Tongue (tissue), 2 donors: ENCODE data around the gene WDR59. TPM values are rescaled to one million over a fixed set of nuclear protein-coding genes. Genes with fewer than 3 reads are reported as not detected.

Experiments
- DNase-seq: peaks from one replicate; pipeline ENCODE4 v3.0.0-alpha.2; 2015
- total RNA-seq: library from RNA; depleted of rRNA; stranded (reverse); fragments of >200 nt; gene quantifications from one replicate; pipeline ENCODE4 v1.2.3, GENCODE V29; 2014

The WDR59 gene
- total RNA-seq, 1 donor from 2014 or later: 36.6 TPM

GRCh38 chr16:74903120-74903519, 81.8 kb downstream of the WDR59 start:
- DNase-seq: no peak

DNA sequence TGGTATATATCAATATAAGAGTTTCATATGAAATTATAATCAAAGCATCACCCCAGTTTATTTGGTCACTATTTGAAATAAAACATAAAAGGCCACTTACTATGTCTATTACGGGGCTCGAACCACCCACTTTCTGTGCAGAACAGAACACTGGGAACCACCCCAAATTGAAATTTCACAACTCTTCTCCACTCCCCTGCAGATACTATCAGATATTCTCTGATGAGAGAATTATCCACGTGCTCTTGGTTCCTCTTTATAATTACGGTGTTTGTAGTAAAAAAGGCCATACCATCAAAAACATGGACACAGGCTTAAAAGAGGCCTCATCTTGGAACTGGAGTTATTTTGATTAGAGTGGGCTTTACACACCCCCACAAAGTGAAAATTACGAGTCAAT, 82.8 kb downstream of the WDR59 start:
- no peak for DNase-seq

GRCh38 chr16:74901606-74902005, 83.3 kb downstream of the WDR59 start:
- no peak for DNase-seq

DNA sequence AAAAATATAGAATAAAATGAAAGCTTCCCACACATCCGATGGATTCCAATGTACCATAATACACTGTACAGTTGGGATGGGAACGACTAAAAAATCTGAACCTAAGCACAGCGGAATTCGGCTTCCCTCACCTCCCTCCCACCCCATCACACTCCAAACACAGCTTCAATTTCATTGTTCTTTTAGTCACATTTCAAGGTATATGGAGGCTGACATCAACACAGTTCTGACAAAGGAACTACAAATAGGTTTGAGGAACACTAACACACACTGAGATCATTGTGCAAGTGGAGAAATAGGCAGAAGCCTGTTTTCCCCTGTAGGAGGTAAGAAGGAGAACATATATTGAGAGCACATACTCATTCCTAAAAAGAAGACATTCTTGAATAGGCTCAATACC, 85.1 kb downstream of the WDR59 start:
- no peak for DNase-seq

DNA sequence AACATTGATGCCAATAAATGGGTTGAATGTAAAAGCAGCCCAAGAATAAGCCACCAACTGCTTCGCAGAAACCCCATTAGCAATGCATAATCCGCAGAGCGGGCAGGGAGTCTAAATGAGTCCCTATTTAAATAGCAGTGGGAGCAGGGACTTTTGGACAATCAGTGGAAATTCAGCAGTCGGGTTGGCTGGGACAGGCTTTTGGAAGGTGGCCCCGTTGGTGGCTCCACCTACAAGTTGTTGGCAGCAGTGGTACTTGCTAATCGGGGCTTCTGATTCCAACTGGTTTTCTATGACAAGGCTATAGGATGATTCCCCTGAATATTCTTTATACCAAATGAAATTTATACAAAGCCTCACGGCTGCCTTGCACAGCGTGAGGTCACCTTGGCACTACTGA, 86.3 kb downstream of the WDR59 start:
- no peak for DNase-seq

- no peak for DNase-seq
Measured at GRCh38 chr16:74896389-74897370, 88.2 kb downstream of the WDR59 start.

DNA sequence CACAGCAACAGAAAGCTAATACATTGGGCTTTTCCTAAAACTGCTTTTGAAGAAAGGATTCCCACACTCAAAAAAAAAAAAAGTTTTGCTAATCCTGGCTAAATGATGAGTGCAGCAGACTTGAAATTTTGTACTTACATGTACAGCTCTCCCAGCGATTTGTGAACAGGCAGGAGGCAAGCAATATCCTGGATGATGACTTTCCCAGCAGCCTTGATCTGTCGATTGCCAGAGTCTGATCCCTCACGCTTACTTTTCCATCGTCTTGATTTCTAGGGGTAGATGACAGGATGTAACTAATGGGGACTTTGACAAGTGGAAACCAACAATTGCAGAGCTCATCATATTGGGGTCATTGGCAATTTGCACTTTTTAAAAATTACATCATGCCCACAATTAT, 91.4 kb downstream of the WDR59 start:
- DNase-seq: no peak

DNA sequence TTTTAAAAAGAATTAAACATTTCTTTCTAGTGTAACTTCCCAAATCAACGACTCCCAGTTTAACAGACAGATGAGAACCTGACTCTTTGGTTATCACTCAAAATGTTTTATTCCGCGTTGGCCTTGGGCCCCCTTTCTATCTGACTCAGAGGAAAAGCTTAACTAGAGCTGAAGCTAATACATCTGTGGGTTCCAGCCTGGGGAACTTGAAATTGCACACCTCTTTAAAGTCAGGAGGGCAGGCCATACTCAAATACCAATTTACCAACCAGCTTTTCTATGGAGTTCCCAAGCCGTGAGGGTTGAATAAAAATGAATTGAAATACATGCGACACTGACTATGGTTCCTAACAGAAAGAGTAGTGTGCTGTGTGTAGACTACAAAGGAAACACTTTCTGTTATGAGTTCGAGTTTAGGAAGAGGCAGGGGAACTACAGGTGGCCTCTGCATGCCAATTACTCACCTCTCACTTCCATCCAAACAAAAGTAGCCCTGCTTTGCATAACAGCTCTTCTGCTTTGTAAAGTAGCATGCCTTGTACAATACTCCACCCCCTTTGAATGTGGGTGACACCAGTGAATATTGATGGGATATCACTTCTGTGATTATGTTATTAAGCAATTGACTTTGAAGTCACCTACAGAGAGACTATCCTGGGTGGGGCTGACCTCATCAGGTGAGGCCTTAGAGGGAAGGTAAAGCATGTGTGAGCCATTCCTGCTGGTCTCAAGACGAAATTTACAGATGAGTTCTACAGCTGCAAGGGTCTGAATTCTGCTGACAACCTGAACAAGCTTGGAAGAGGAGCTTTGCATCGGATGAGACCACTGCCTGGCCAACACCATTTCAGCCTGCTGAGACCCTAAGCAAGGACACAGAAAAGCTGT, 92.1 kb downstream of the WDR59 start:
- no peak for DNase-seq

- DNase-seq: no peak
Measured at GRCh38 chr16:74888888-74889287, 96.0 kb downstream of the WDR59 start.

DNA sequence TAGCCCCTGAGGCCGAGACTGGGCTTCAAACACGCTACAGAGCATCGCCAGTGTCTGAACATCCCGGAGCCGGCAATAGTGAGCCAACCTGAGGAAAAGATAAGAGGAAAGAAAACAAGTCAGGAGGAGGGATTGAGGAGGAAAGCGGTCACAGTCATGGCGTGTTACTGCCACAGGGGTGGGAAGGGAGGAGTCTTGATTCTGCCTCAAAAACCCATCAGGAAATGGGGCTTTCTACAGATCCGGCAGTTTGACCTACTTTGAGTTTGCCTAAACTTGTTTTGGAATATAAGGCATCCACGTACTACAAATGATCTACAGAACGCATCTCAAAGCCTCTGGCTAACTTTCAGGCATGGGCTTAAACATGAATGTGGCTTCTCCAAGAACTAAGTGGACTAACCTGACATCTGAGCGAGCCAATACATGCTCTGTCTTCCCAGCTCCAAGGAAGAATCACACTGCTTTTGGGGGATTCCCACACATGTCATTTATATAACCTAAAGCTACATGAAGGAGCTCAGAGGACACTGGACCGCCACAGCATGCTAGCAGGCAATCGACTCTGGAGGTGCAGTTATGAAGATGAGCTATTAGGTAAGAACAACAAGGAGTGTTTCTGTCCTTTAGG, 96.6 kb downstream of the WDR59 start:
- no peak for DNase-seq

DNA sequence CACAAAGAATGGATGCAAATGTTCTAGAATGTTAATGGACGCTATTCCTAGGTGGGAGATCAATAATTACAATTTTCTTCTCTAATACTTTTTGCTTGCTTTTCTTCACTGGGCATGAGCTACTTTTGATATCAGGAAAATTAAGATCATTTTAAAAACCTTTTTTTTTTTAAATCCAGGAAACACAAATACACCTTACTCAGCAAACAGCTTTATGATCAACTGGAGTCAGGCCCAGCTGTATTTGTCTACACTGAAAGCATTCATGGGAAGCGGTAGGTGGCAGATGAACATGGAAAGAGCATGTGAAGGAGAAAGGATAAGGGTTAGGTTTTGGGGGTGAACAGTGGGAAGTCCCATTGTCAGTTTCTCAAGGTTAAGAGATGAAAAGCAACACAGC, 97.8 kb downstream of the WDR59 start:
- DNase-seq: no peak

- no peak for DNase-seq
Measured at GRCh38 chr16:74877706-74878105, 107.2 kb downstream of the WDR59 start.

GRCh38 chr16:74874912-74875546, 109.9 kb downstream of the WDR59 start:
- DNase-seq: no peak

DNA sequence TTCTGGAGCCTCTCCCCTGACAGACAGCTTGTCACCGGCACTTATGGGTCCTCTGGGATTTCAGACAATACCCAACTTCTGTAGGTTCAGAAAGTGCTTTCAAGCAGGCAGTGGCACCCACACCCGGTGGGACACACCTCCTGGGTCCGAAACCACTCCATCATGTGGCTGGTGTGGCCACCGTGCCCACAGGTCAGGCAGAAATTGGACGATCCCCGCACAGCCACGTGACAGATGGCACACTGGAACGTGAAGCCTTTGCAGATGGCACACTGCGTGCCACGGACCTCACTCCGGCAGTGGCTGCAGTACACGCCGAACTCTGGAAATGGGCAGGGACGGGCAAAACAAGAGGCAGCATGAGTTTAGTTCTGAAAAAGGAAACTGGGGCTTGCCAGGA, 110.8 kb downstream of the WDR59 start:
- DNase-seq: no peak

DNA sequence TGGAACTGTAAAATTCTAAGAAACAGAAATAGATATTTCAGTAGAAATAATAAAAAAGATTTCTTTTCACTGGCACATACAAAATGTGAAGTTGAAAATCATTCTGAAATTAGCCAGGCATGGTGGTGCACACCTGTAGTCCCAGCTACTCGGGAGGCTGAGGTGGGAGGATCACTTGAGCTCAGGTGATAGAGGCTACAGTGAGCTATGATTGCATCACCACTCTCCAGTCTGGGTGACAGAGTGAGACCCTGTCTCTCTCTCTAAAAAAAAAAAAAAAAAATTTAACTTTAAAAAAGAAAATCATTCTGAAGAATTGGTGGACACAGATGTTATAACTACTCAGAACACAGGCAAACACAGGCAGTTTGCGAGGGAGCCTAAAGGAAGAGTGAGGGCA, 112.6 kb downstream of the WDR59 start:
- DNase-seq: no peak

GRCh38 chr16:74871608-74872007, 113.3 kb downstream of the WDR59 start:
- no peak for DNase-seq

GRCh38 chr16:74868501-74868900, 116.4 kb downstream of the WDR59 start:
- no peak for DNase-seq

GRCh38 chr16:74868035-74868434, 116.9 kb downstream of the WDR59 start:
- DNase-seq: no peak

- DNase-seq: no peak
Measured at GRCh38 chr16:74867281-74867849, 117.6 kb downstream of the WDR59 start.

DNA sequence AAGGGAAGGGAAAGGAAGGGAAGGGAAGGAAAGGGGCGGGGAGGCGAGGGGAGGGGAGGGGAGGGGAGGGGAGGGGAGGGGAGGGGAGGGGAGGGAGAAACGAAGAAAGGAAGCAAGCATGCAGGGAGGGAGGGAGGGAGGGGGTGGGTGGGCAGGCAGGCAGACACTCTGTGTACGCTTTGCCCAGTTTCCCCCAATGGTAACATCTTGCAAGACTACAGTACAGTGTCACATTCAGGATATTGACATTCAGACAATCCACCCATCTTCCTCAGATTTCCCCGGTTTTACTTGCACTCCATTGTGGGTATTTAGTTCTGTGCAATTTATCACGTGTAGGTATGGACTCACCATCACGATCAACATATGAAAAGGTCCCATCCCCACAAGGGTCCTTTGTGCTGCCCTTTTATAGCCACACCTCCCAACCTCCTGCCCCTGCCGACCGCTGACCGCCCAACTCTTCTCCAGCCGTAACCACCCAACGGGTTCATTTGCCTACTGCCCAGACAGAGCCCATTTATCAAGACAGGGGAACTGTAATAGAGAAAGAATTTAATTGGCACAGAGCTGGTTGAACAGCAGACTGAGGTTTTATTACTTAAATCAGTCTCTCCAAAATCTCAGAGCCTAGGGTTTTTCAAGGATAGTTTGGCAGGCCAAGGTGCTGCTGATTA, 118.9 kb downstream of the WDR59 start:
- DNase-seq: no peak

GRCh38 chr16:74862743-74863244, 122.1 kb downstream of the WDR59 start:
- DNase-seq: peak; percentile 64
